ENCODE data around the gene FBXO38.

FBXO38 gene, protein sequence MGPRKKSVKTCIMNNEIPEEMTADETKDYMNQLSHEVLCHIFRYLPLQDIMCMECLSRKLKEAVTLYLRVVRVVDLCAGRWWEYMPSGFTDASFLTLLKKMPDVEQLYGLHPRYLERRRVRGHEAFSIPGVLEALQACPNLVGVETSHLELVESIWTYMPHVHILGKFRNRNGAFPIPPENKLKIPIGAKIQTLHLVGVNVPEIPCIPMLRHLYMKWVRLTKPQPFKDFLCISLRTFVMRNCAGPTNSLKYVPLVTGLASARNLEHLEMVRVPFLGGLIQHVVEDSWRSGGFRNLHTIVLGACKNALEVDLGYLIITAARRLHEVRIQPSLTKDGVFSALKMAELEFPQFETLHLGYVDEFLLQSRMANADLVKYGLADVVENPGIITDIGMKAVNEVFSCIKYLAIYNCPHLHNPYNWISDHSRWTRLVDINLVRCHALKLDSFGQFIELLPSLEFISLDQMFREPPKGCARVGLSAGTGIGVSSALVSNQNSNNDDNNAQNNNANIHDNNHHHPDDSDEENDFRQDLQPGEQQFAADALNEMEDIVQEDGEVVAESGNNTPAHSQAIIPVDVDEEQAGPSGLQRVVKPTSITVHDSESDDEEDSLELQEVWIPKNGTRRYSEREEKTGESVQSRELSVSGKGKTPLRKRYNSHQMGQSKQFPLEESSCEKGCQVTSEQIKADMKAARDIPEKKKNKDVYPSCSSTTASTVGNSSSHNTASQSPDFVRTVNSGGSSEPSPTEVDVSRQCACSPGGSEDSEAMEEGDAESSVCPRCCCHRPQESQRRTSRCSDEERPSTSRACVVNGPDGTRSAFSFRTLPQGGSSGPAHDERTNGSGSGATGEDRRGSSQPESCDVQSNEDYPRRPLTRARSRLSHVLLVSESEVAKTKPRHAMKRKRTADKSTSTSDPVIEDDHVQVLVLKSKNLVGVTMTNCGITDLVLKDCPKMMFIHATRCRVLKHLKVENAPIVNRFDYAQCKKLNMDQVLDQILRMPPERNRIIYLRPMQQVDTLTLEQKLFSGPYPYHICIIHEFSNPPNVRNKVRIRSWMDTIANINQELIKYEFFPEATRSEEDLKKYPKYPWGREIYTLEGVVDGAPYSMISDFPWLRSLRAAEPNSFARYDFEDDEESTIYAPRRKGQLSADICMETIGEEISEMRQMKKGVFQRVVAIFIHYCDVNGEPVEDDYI

DNA sequence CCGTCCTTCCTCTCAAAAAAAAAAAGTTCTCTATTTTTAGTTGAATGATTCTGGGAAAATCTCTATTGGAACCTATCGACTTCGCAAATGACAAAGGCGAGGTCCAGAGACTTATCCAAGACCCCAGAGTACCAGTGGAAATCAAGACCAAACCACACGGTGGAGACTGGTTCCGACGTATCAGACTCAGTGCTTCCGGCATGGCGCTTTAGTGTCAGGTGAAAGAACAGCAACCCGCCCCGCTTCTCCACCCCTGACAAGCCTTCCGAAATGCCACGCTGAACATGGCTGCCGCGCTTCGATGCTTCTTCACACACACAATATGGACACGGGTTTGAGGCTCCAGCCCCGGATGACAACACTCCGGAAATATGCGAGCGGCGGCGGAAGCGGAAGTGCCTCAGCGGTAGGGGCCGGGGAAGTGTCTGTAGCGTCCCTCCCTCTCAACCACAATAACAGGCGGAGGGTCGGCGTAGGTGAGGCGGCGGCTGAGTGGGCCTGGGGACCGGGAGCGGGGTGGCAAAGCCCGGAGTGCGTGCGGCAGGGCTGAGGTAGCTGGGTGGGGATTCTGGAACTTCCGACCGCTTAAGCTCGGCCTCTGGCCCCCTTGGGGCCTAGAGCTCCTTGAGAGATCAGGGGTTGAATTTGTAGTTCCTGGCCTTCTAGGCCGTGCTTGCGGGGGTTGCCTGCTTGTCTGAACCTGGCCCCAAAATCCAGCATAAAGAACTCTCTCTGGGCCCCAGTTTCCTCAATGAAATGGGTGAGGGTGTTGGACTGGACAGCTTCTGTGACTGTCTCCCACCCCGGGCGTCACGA lies at the start of gene FBXO38:
TSS of gene FBXO38 (plus strand) at position 395 of the 816 bp plus-strand sequence. CDS start 10,819 bp downstream, outside the sequence.
- H3K4me3 ChIP-seq (ENCODE audit: low read depth, low read length): peak within 1 kb of the TSS; percentile 95
- peaks cover 27% of the 10 kb centered on the region for H3K79me2 ChIP-seq
- H3K27me3 ChIP-seq (ENCODE audit: control insufficient read depth, insufficient read depth, low read length): no peaks in the 10 kb centered on the region
- H2AFZ ChIP-seq: peak within 1 kb of the TSS; percentile 78
- H3K27ac ChIP-seq: peak within 1 kb of the TSS; percentile 83
- H3K4me1 ChIP-seq: peaks cover 3% of the 10 kb centered on the region
- H3K4me2 ChIP-seq (ENCODE audit: low read length): peak within 1 kb of the TSS; percentile 91
- peak within 1 kb of the TSS; percentile 61 for H3K9ac ChIP-seq
- TF ChIP-seq, protein P1, sequence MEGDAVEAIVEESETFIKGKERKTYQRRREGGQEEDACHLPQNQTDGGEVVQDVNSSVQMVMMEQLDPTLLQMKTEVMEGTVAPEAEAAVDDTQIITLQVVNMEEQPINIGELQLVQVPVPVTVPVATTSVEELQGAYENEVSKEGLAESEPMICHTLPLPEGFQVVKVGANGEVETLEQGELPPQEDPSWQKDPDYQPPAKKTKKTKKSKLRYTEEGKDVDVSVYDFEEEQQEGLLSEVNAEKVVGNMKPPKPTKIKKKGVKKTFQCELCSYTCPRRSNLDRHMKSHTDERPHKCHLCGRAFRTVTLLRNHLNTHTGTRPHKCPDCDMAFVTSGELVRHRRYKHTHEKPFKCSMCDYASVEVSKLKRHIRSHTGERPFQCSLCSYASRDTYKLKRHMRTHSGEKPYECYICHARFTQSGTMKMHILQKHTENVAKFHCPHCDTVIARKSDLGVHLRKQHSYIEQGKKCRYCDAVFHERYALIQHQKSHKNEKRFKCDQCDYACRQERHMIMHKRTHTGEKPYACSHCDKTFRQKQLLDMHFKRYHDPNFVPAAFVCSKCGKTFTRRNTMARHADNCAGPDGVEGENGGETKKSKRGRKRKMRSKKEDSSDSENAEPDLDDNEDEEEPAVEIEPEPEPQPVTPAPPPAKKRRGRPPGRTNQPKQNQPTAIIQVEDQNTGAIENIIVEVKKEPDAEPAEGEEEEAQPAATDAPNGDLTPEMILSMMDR (IDR thresholded peaks at IDR 0.05): no peak
- H3K9me3 ChIP-seq (ENCODE audit: control insufficient read depth, low read length): no peaks in the 10 kb centered on the region
- no peaks in the 10 kb centered on the region for H3K36me3 ChIP-seq (ENCODE audit: control insufficient read depth, insufficient read depth, low read length)

DNA sequence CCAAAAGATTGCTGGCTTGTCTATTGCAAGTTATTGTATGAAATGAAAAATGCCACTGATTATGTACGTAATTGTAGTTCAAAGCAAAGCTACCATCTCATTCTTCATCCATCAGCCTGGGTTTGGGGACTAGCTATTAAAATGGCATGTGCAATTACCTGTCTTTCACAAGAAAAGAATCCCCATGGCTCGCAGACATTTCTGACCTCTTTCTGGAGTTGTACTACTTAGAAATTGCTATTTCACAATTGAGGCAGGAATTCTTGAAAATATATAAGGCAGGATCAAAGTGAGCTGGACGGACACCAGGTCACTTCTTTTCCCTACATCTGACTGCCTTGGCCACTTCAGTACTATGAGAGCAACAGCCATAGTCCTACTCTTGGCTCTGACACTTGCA lies 48.5 kb upstream of the FBXO38 start, which contains the start of gene SPINK9:
TSS of gene SPINK9 (plus strand) at position 301 of the 400 bp plus-strand sequence. CDS start at position 356, 55 bp downstream.
- Histone ChIP-seq H3K27ac (no peak within 1 kb of the TSS), H3K79me2 (no peaks in the 10 kb centered on the region), H2AFZ (no peak within 1 kb of the TSS), H3K4me2 (ENCODE audit: low read length) (no peak within 1 kb of the TSS), H3K4me1 (no peaks in the 10 kb centered on the region), H3K9me3 (ENCODE audit: control insufficient read depth, low read length) (no peaks in the 10 kb centered on the region), H3K4me3 (ENCODE audit: low read depth, low read length) (no peak within 1 kb of the TSS), H3K9ac (no peak within 1 kb of the TSS), H3K36me3 (ENCODE audit: control insufficient read depth, insufficient read depth, low read length) (no peaks in the 10 kb centered on the region), H3K27me3 (ENCODE audit: control insufficient read depth, insufficient read depth, low read length) (no peaks in the 10 kb centered on the region)
- TF ChIP-seq, protein P1 (IDR thresholded peaks at IDR 0.05): no peak

DNA sequence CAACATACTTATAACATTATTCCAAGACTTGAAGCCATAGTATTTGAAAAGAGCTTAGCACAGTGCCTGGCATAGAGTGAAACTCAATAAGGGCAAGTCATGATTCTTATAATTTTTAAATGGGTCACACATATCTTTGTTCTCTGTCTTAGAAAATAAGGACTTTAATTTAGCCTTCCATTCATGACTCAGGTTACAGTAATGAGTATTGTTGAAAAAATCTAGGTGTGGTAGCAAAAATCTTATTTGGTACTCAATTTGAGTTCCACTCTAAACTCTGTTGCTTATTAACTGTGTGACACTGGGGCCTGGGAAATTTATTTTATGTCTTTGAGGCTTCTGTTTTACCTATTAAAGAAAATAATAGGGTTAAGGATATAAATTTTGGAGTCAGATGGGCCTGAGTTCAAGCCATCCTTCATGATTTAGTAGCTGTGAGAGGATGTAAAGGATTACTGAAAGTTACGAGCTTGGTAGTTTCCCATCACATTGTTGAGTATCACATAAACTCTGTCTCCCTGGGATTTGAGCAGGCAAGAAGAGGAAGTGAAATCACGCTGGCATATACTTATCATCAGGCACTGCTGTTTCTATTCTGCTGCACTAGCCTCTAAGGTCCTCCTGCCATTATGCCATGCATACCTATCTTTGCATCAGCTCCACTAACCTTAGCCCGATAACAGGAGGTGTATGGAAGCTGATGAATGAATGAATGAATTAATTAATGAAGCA lies 46.9 kb upstream of the FBXO38 start:
- H3K9me3 ChIP-seq (ENCODE audit: control insufficient read depth, low read length): no peaks in the 10 kb centered on the region
- no peak overlapping the region for H3K9ac ChIP-seq
- H3K4me2 ChIP-seq (ENCODE audit: low read length): no peak overlapping the region
- H2AFZ ChIP-seq: no peak overlapping the region
- H3K36me3 ChIP-seq (ENCODE audit: control insufficient read depth, insufficient read depth, low read length): no peaks in the 10 kb centered on the region
- TF ChIP-seq, protein P1 (IDR thresholded peaks at IDR 0.05): no peak
- no peaks in the 10 kb centered on the region for H3K4me1 ChIP-seq
- no peak overlapping the region for H3K27ac ChIP-seq
- no peaks in the 10 kb centered on the region for H3K79me2 ChIP-seq
- no peaks in the 10 kb centered on the region for H3K27me3 ChIP-seq (ENCODE audit: control insufficient read depth, insufficient read depth, low read length)
- H3K4me3 ChIP-seq (ENCODE audit: low read depth, low read length): no peak overlapping the region
